HAP-1 (cell line): ENCODE data around the gene TMEM212.

Experiments used
- DNase-seq, 2 experiments: peaks; one replicate each; pipeline ENCODE4 v3.0.0-alpha.2; 2016 to 2020; ENCODE audit warnings: low spot score in 2 of 2
- H3K27me3 ChIP-seq: fragments of 250-450 bp; sonication (Bioruptor Pico); 2 replicates; pipeline ENCODE4 v1.5.1; 2020; ENCODE audit warnings: low read depth, mild to moderate bottlenecking, moderate library complexity
- H3K36me3 ChIP-seq: fragments of 250-450 bp; sonication (Bioruptor Pico); replicated peaks from 2 replicates; pipeline ENCODE4 v1.5.1; 2020; ENCODE audit warnings: mild to moderate bottlenecking
- H3K4me1 ChIP-seq: fragments of 250-450 bp; sonication (Bioruptor Pico); 2 replicates; pipeline ENCODE4 v1.5.1; 2020; ENCODE audit warnings: mild to moderate bottlenecking
- H3K4me3 ChIP-seq: fragments of 250-450 bp; sonication (Bioruptor Pico); 2 replicates; pipeline ENCODE4 v1.5.1; 2020; ENCODE audit warnings: mild to moderate bottlenecking, moderate library complexity
- H3K9me3 ChIP-seq: fragments of 250-450 bp; sonication (Bioruptor Pico); 2 replicates; pipeline ENCODE4 v1.5.1; 2020; ENCODE audit warnings: mild to moderate bottlenecking, moderate library complexity
- in situ Hi-C: fragments of 300-500 bp; cut with MboI; formaldehyde crosslinking; loops from 3 replicates; pipeline ENCODE4 v1.14.3; 2020; ENCODE audit warnings: low sequenced_read_pairs, inconsistent platforms, mixed read lengths

TMEM212 gene

DNA sequence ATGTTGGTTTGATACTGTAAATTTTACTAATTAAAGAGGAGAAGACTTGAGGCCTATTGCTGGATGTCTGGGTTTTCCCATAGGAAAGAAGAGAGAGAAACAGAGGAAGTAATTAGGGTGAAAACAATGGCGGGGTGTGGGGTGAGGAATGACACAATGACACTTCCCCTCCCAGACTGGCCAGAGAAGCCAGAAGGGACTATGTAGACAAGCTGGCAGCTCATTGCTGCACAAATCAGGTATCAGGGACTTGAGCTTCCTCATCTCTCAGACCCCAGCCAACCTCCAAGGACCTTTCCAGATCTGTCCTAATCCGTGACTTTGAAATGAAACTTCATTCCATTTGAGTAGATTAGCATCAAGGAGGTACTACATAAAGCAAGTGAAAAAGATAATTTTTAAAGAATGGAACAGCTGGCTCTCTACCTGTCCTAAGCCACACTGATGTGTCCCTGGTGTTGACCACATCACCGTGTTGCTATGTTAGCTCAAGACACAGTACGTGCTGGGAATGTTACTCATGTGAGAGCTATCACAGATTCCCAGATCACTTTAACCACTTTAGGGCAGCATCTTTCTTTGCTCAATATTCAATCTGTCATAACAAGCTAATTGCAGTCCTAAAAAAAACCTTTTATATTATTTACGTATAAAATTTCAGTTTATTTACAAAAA, 22.2 kb downstream of the TMEM212 start:
- in situ Hi-C loops: no loop called here
- Histone ChIP-seq H3K4me3 (no peak overlapping the region), H3K27me3 (no peaks in the 10 kb centered on the region), H3K9me3 (no peaks in the 10 kb centered on the region), H3K4me1 (peaks cover 9% of the 10 kb centered on the region), H3K36me3 (no peaks in the 10 kb centered on the region)
- no peak for DNase-seq

DNA sequence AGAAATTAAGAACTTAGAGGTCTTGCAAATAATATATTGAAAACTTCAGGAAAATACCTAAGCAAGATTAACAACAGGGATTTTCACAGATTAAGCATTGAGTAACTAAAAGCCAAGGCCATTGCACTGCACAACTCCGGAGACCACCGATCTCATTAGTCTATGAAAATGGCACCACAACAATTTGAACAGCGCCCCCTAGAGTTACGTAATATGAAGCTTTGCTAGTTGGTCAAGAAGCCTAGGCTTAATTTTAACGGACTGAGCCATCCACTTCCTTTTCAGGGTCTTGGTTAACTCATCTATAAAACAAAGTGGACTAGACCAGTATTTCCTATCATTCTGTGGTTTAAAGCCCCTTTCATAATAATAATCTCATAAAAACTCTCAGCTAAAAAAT, 24.8 kb downstream of the TMEM212 start:
- DNase-seq: peak in 1 of 2 experiments; percentile 31
- H3K4me1 ChIP-seq: peaks cover 10% of the 10 kb centered on the region
- in situ Hi-C loops: no loop called here

DNA sequence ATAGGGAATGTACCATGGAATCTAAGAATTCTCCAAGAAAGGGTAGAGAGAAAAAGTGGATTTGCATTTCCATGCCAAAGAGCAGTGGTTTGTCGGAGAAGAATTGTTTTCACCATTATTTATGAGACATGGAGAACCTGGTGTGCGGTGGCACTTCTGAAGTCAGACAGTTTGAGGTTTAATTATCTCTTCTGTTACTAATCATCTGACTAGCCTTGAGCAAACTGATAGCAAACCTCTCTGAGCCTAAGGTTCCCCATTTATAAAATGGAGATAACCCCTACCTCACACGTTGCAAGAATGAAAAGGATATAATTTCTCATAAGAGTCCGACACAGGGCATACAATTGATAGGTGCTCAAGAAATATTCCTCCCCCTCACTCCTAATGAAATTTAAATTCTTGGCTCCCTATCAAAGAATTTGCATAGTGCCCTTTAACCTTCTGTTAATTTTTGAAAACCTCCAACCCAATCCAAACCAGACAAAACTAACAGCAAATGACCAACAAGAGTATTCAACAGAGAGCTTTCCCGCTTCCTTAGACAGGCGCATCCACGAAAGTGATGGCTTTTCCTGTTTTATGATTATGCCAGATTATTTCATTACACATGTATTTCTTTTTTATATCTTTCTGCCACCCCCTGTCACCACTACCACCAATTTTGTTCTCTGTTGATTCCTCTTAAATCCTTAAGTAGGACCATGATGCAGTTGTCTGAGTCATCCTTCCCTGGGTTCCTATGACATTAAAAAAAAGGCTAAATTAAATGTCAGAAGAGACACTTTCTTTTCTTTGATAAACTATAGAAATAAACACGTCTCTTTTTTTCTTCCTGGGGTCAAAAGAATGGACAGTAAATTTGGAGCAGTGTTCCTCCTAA, 28.5 kb downstream of the TMEM212 start:
- Histone ChIP-seq H3K4me1 (peaks cover 24% of the 10 kb centered on the region), H3K36me3 (no peaks in the 10 kb centered on the region), H3K27me3 (no peaks in the 10 kb centered on the region), H3K9me3 (no peaks in the 10 kb centered on the region), H3K4me3 (no peak overlapping the region)
- no peak for DNase-seq
- in situ Hi-C loops: no loop called here

More for the DNA sequence above, 24.8 kb downstream of the TMEM212 start:
- Histone ChIP-seq H3K4me3 (no peak overlapping the region), H3K36me3 (no peaks in the 10 kb centered on the region), H3K27me3 (no peaks in the 10 kb centered on the region), H3K9me3 (no peaks in the 10 kb centered on the region)

DNA sequence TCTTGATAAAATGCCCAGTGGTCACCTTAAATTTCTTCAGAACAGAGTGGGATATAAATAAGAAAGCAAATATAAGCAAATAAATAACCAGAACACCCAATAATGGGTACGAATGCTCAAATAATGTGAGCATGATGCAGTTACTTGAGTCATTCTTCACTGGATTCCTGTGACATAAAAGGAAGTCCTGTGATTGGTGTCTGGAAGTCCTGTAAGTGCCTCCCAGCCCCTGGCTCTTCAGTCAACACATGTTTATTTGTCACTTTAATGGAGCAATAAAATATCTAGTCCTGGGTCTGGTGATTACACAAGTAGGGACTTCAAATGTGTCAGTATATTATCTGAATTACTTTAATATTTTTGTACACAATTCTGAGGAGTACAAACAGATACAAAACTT, 30.4 kb downstream of the TMEM212 start:
- Histone ChIP-seq H3K9me3 (no peaks in the 10 kb centered on the region), H3K4me1 (peaks cover 36% of the 10 kb centered on the region), H3K36me3 (no peaks in the 10 kb centered on the region), H3K27me3 (no peaks in the 10 kb centered on the region), H3K4me3 (no peak overlapping the region)
- DNase-seq: no peak
- in situ Hi-C loops: no loop called here

GRCh38 chr3:171874251-171874681, 31.1 kb downstream of the TMEM212 start:
- in situ Hi-C loops: no loop called here
- Histone ChIP-seq H3K4me3 (no peak overlapping the region), H3K4me1 (peaks cover 42% of the 10 kb centered on the region), H3K36me3 (no peaks in the 10 kb centered on the region), H3K27me3 (no peaks in the 10 kb centered on the region), H3K9me3 (no peaks in the 10 kb centered on the region)
- peak; percentile 34 to 86 for DNase-seq

DNA sequence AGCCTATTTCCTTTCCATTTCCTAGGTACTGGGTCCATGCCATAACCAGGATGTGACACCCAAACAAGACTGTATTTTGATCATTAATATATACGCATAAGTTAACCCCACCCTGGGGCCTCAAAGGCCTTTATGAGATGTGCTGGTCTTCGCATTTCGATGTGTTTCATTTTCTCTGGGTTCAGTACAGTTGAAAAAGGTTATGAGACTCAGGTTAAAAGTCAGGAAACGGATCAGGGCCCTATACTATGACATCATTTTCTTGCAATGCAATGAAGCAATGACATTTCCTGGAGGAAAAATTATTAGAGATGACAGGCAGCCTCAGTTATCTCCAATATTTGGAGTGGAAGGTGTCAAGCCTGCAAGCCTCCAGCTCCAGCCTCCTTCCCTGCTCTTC, 31.7 kb downstream of the TMEM212 start:
- Histone ChIP-seq H3K4me3 (no peak overlapping the region), H3K36me3 (no peaks in the 10 kb centered on the region), H3K4me1 (peaks cover 48% of the 10 kb centered on the region), H3K9me3 (no peaks in the 10 kb centered on the region), H3K27me3 (no peaks in the 10 kb centered on the region)
- no peak for DNase-seq
- in situ Hi-C loops: no loop called here

DNA sequence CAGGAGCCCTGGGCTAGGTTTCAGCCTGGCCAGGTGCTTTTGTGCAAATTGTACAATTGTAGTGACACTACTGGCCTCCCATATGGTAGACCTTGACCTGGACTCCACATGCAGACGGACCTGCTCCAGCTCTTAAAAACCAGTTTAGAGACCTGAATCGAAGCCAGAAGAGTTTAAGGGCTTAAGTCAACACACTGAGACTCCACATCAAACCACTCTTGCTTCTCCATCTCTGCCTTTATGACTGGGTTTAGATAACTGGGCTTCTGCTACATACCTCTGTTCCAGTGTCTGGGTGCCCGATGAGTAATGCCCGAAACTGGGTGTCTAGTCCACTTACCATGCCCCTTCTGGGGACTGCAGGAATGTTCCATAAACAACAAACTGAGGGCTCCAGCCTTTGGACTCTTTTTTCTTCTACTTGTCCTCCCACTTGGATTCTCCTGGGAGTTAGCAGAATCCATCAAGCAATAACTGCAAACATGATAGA, 32.8 kb downstream of the TMEM212 start:
- Histone ChIP-seq H3K27me3 (no peaks in the 10 kb centered on the region), H3K4me1 (peaks cover 50% of the 10 kb centered on the region), H3K4me3 (no peak overlapping the region), H3K9me3 (no peaks in the 10 kb centered on the region), H3K36me3 (no peaks in the 10 kb centered on the region)
- in situ Hi-C loops: no loop called here
- DNase-seq: no peak

- peaks cover 48% of the 10 kb centered on the region for H3K4me1 ChIP-seq
- no peaks in the 10 kb centered on the region for H3K36me3 ChIP-seq
- H3K9me3 ChIP-seq: no peaks in the 10 kb centered on the region
- no peak overlapping the region for H3K4me3 ChIP-seq
- DNase-seq: peak in 1 of 2 experiments; percentile 10
- in situ Hi-C loops: no loop called here
- H3K27me3 ChIP-seq: no peaks in the 10 kb centered on the region
These were observed 33.6 kb downstream of the TMEM212 start for GRCh38 chr3:171876680-171877147.

GRCh38 chr3:171878461-171879225, 35.5 kb downstream of the TMEM212 start:
- peak; percentile 79 to 99 for DNase-seq
- in situ Hi-C loops: no loop called here
- H3K27me3 ChIP-seq: no peaks in the 10 kb centered on the region
- H3K9me3 ChIP-seq: no peaks in the 10 kb centered on the region
- no peak overlapping the region for H3K4me3 ChIP-seq
- H3K4me1 ChIP-seq: peaks cover 58% of the 10 kb centered on the region
- no peaks in the 10 kb centered on the region for H3K36me3 ChIP-seq

DNA sequence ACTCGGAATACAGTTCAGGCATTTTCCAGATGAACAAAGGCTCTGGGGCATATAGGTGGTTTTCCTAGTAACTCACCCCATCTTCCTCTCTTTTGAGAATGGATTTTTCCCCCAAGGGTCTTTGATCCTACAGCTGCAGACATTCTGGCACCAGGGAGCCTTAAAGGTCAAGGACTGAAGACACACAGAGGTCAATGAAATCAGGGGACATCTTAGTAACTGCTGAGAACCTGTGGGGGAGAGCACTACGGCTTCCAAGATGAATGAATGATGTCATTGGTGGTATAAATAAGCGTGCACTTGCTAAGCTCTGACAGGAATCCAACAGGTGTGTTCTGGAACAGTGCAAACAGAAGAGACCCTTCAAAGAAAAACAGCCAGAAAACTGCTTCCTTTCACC, 36.3 kb downstream of the TMEM212 start:
- no peak for DNase-seq
- Histone ChIP-seq H3K4me3 (no peak overlapping the region), H3K4me1 (peaks cover 53% of the 10 kb centered on the region), H3K36me3 (no peaks in the 10 kb centered on the region), H3K9me3 (no peaks in the 10 kb centered on the region), H3K27me3 (no peaks in the 10 kb centered on the region)
- in situ Hi-C loops: no loop called here

DNA sequence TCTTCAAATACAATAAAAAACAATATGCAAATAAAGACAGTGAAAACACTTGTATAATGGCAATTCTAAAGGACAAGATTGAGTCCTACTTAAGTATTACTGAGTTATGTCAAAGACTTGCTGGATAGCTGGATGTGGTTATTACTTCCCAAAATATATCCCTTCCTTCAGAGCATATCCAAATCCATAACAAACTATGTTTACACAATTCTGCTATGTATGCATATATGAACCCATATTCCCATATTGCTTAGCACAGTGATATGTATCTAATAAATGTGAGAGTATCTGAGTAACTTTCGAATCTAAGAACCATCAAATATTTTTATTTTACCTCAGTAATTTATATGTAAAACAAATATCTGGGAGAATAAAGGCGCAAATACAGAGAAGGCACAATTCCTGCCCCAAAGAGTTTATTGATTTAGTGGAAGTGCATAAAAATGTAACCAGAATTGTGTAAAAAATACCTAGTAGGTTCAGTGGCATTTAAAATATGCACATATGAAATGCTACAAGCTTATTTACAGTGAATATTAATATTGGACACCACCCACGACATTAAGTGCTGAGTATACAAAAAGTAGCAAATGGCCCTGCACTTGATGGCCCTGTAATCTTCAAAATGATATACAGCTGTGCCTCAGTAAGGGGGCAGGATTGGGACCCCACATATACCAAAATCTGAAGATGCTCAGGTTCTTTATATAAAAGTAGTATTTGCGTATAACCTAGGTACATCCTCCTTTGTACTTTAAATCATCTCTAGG, 37.1 kb downstream of the TMEM212 start:
- no peak for DNase-seq
- in situ Hi-C loops: no loop called here
- no peaks in the 10 kb centered on the region for H3K36me3 ChIP-seq
- H3K27me3 ChIP-seq: no peaks in the 10 kb centered on the region
- H3K9me3 ChIP-seq: no peaks in the 10 kb centered on the region
- peaks cover 45% of the 10 kb centered on the region for H3K4me1 ChIP-seq
- no peak overlapping the region for H3K4me3 ChIP-seq

GRCh38 chr3:171881251-171881650, 38.1 kb downstream of the TMEM212 start:
- Histone ChIP-seq H3K36me3 (no peaks in the 10 kb centered on the region), H3K27me3 (no peaks in the 10 kb centered on the region), H3K4me3 (no peak overlapping the region), H3K9me3 (no peaks in the 10 kb centered on the region), H3K4me1 (peaks cover 44% of the 10 kb centered on the region)
- DNase-seq: no peak
- in situ Hi-C loops: no loop called here
